SIG-M5 (cell line): ENCODE results near the gene C11orf24.
"Not testable (repeated sequence)": the region's sequence is repeated elsewhere in the genome, so short reads cannot be mapped to it uniquely, and the experiment has no call there.

Experiments used
- DNase-seq: peaks from one replicate; lab custom pipeline; 2025; lab: John Stamatoyannopoulos, UW

The C11orf24 gene

DNA sequence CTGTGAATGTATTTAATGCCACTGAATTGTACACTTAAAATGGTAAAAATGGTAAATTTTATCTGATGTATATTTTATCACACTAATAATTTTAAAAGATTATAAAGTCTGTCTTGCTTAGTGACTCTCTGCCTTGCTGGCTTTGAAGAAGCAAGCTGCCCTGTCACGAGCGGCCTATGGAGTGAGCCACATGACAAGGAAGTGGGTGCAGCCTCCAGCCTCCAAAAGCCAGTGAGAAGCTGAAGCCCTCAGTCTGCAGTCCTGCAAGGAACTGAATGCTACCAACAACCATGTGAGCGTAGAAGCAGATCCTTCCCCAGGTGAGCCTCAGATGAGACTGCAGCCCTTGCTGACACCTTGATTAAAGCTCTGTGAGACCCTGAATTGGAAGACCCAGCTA is 20.0 kb downstream of the C11orf24 start:
- no peak for DNase-seq

DNA sequence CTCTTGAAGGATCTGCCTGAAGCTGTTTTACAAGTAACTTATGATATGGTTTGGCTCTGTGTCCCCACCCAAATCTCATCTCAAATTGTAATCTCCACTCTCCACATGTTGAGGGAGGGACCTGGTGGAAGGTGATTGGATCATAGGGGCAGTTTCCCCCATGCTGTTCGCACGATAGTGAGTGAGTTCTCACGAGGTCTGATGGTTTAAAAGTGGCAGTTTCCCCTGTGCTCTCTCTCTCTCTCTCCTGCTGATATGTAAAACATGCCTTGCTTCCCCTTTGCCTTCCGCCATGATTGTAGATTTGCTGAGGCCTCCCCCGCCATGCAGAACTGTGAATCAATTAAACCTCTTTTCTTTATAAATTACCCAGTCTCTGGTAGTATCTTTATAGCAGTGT is 26.9 kb downstream of the C11orf24 start:
- DNase-seq: not testable (repeated sequence)

DNA sequence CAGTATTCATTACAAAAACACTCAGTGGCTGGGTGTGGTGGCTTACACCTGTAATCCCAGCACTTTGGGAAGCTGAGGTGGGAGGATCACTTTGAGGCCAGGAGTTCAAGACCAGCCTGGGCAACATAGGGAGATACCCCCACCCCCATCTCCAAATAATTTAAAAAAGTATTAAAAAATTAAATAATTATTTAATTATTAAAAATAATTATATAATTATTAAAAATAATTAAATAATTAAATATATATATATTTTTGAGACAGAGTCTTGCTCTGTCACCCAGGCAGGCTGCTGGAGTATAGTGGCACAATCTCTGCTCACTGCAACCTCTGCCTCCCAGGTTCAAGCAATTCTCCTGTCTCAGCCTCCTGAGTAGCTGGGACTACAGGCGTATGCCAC is 27.9 kb downstream of the C11orf24 start:
- DNase-seq: not testable (repeated sequence)

DNA sequence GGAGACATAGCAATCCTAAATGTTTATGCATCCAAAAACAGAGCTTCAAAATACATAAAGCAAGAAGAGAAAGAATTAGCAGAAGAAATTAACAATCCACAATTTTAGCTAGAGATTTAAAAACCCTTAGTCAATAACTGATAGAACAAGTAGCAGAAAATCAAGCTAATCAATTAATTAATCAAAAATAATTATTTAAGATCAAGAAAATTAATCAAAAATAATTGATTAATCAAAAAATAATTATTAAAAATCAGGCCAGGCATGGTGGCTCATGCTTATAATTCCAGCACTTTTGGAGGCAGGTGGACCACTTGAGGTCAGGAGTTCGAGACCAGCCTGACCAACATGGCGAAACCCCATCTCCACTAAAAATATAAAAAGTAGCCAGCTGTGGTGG is 29.2 kb downstream of the C11orf24 start:
- no peak for DNase-seq

DNA sequence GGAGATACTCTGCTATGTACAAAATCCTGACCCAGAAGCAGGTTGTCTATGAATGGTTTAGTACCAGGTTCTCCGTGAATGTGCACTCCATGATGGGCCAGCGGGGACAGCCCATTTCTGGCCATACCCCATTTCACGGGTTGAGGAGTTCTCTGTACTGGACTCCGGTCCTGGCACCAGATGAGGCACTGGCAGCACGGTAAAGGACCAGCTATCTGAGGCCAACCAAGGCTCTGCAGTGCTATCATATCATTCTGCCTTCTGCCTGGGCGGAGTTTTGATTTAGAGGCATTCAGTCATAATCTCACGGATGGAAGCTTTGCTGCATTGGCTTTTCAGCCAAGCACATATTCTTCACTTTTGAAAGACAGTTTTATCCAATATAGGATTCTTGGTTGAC is 40.2 kb downstream of the C11orf24 start:
- no peak for DNase-seq

DNA sequence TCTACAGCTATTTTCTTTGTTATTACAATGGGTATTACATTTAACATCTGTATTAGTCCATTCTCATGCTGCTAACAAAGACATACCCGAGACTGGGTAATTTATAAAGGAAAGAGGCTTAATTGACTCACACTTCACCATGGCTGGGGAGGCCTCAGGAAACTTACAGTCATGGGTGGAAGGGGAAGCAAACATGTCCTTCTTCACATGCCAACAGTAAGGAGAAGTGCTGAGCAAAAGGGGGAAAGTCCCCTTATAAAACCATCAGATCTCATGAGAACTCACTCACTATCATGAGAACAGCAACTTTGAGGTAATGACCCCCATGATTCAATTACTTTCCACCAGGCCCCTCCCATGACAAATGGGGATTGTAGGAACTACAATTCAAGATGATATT is 42.2 kb downstream of the C11orf24 start:
- DNase-seq: no peak

DNA sequence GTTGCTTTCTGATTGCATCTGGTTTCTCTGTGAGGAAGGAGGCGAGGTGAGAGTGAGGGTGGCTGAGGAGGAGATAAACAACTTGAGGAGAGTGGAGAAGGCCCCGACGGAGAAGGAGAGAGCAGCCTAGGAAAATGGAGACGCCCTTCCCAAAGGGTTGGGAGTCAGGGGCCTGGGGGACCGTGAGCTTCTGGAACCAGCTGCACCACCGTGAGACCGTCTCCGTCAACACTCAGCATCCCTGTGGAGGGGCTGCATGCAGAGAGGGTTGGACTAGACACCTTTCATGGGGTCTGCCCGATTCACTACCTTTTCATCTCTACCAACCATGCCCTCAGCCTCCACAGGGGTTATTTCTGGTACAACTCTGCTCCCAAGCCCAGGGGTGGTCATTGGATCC is 45.4 kb downstream of the C11orf24 start:
- no peak for DNase-seq

DNA sequence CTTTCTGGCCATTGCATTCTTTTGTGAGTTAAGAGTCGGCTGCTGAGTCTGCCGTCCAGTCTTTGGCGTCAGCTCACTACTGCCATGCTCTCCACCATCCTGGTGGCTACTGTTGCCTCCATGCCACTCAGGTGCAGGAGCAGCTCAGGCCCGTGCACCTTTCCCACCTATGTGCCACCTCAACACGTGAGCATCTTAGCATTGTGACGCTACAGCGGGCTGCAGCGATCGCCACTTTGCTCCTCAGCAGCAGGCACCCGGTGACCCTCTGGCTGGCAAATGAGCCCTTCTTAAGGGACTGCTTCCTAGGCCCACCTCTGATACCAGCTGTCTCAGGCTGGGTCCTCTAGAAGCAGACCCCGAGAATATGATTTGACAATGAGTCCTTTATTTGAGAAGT is 47.2 kb downstream of the C11orf24 start:
- DNase-seq: no peak

DNA sequence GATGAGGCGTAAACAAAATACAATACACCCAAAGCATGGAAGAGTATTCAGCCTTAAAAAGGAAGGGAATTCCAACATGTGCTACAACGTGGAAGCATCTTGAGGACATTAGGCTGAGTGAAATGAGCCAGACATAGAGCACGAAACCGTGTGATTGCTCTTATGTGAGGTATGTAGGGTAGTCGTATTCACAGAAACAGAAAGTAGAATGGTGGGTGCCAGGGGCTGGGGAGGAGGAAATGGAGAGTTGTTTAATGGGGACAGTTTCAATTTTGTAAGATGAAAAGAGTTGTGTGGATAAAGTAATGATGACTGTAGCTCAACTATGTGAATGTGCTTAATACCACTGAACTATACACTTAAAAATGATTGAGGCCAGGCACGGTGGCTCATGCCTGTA is 48.5 kb downstream of the C11orf24 start:
- no peak for DNase-seq

DNA sequence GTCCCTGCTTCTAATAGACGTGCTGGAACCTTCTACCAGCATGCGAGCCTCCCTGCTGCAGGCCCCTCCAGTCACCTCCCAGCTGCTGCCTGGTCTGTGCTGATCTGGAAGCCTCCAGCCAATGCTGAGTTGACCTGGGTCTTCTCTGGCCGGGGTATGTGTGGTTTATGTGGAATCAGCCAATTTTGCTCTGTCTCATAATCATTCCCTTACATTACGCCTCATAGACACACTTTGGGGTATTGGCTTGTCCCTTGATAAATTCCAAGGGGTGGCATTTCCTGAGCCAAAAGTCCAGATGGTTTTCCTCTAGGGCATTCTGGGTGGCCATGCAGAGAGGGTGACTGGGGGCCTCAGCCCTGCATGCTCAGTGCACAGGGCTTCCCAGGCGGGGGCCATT is 50.4 kb downstream of the C11orf24 start:
- no peak for DNase-seq

DNA sequence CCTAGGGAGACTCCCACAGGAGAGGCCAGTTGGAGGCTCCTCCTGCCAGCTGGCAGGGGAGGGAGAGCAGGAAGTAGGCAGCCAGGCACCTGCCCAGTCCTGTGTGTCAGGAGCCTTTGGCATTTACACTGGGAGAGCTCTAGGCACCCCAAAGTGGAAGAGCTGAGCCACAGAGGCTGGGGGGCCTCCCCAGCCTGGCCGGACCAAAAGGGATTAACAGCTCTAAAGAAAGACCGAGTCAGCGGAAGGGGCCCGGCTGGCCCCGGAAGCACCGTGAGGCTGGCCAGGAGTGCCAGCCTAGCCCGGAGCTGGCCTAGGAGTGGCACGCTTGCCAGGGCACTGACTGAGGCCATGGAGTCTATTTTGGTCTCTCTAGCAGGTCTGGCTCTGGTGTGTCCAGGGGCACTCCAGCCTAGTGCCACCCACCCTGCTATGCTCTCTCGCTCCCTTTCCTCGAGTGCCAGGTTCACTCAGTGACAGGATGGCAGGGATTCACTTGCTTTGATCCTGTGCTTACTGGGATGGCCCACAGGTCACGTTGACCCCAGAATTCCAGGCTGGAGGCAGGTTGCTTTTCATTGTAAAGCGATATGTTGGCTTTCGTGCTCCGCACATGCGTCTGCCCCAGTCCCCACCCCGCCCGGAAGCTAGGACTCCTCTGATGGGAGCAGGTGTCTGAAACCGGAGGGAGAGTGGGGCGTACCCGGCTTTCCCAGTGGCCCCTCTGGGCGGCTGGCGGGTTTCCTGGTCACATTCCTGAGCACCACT is 55.4 kb downstream of the C11orf24 start:
- no peak for DNase-seq

DNA sequence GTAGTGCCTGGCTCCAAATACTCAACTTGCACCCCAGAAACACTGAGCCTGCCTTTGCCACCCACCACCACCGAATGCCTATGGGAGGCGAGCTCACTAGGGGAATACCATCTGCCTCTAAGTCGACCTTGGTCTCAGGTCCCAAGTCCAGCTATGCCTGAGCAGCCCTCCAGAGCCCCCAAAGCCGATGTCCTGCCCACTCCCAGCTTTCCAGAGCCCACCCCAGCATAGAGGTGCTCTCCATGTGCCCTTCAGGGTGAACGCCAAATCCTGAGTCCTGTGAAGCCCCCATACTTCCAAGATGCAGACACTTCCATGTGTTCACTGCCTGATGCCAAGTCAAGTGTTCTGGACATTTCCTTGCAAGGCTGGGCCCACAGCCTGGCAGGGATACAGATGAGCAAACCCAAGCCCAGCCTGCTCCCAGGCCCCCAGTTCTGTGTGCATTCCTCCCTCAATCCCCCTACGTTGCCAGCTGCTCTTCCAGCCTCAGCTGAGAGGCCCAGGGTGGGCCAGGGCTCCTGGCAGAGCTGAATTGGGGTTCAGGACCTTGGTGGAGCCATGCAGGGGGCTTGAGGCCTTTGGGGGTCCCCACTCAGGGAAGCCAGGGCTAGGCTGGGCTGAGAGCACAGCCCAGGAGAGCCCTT is 56.1 kb downstream of the C11orf24 start:
- DNase-seq: no peak

DNA sequence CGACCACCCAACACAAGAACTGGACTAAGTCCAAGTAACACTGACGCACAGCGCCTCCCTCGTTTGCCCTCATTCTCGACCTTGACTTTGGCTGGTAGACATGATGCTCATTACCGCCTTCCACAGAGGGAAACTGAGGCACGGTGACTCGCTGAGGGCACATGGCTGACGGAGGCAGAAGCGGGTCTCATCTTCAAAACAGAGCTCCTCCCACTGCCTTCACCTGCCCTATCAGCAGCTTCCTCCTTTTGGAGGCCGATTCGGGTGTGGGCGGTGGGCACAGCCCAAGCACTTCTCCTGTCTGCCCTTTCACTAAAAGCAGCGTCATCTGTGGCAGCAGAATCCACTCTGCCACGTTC is 56.7 kb downstream of the C11orf24 start:
- DNase-seq: no peak

DNA sequence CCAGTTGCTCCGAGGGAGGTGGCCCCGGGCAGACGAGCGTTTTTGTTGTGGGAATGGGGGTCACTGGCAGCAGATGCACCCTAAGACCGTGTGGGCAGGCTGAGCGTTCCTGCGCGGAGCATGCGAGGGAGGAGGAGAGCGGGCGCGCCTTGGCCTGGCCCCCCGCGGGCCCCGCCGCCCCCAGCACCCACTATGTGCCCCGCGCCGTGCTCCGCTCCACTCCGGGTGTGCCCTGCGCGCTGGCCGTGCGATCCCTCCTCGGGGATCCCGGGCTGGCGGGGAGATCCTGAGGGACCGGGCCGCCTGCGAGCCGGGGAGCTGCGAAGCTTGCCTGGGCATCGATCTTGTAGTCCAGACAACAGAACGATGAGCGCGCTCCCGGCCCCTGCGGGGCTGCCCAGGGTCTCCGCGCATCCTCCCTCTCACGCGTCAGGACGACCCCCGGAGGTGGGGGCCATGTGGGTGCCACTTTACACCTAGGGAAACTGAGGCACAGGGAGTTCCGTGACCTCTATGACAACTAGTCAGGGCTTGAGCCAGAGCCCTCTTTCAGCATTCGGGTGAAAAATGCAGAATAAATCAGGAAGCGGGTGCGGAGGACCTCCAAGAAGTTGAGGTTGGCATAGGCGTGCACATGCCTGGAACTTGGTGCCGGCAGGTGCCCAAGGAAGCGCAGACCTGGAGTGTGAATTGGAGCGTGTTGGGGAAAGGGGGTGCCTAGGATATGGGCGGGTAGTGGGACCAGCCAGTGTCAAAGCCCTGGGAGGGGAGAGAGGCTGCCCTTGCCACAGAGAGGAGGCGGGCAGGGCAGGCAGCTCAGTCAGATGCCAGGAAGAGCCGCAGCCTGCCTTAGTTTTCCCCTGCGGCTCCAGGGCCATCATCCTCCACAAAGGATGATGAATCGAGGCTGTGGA is 57.3 kb downstream of the C11orf24 start:
- DNase-seq: no peak

DNA sequence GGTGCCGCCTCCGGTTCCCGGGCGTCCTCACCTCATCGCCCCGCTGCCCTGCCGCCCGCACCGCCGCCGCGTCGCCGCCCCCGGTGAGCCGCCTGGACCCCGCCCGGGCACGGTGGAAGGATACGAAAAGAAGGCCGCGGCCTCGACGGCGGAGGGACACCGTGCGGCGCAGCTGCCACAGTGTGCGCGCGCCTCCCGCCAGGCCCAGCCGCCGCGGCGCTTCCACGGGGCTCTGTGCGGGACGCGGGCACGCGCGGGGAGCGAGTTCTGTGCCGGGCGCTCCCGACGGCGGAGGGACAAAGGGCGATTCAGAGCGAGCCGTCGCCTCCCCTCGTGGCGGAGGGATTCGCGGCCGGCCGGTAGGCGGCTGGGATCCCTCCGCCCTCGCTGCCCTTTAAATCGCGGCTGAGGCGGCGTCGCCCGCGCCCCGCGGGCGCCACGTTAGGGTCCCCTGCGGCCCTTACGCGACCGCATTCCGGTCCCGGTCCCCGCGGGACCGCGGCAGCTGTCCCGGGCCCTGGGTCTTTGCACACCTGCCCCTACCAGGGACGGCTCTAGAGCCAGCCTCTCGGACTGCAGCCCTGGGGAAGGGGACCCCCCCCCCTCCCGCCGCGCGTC is 58.1 kb downstream of the C11orf24 start:
- no peak for DNase-seq

DNA sequence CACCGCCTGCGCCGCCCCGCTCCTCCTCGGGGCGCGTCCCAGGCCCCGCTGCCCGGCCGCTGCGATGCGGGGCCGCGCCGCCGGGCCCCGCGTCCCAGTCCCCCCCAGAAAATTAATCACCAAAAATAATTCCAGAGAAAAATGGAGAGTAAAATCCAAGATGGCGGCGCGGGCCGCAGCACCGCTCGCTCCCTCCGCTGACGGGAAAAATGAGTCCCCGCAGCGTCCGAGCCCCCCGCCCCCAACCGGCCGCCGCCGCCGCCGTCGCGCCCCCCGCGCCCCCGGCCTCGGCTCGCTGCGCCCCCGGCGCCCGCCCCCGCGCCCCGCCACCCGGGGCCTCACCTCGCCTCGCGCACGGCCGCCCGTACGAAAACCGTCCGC is 58.6 kb downstream of the C11orf24 start, which contains the start of gene KMT5B:
Gene KMT5B (minus strand): TSS at position 162 of the 381 bp plus-strand sequence. CDS start 23,220 bp downstream, outside the sequence.
- DNase-seq: no peak

DNA sequence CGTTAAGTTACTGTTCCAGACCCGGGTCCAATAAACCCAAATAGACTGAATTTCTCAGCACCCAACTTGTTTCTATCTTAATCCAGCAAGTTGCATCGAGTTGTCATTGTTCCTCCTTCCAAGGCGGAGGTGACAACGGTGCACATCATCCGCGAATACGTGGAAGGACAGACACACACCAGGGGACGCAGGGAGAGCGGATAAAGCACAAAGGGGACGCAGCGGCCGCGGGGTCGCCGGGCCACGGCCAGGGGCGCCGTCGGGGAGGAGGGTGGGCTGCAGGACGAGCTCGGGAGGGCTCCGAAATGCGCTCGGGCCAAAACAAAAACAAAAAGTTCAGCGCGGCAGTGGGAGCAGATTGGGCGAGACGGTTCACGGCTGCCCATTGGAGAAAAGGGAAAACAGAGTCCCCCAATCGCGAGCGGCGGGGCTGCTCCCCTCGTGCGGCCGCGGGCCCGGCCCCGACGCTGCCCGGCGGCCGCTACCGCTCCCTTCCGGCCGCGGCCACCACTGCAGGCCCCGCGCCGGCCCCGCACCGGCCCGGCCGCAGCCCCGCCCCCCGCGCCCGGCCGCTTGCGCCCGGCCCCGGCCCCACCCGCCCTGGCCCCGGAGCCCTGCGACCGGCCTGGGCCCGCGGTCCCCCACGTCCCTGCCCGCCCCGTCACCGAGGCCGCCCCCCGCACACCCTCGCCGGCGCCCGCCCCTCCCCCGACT is 59.2 kb downstream of the C11orf24 start:
- no peak for DNase-seq

DNA sequence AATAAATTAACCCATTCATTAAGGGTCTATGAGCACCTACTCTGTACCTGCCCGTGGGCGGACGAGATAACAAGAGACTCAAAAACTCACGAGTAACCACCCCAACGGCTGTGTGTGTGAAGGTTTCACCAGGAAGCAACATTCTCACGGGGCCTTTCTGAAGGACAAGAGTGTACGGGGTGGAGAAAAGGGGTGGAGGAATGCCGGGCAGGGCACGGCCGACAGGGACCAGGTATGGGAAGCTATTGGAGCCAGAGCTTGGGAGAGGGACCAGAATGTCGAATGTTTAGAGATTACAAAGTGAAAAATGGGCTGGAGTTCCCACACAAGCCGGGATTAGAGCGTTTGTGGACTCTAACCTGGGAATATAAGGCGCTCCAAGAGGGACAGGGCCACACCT is 60.2 kb downstream of the C11orf24 start:
- DNase-seq: no peak
